Thyroid gland (tissue), 4 donors: ENCODE results near the gene ACOX2. TPM values are rescaled to one million over a fixed set of nuclear protein-coding genes. Genes with fewer than 3 reads are reported as not detected.

Experiments used
- DNase-seq, 2 donors: peaks; one replicate each; pipeline ENCODE4 v3.0.0-alpha.2; 2019
- H3K27ac ChIP-seq, 3 donors: fragments of 200-600 bp; sonication (generic); 1 replicate in 2 of 3; 2 replicates in 1 of 3; pipeline ENCODE4 v1.5.1; 2016 to 2019; ENCODE audit warnings: mild to moderate bottlenecking in 1 of 3, moderate library complexity in 1 of 3
- H3K27me3 ChIP-seq: fragments of 200-600 bp; sonication (generic); one replicate; pipeline ENCODE4 v1.5.1; 2019
- H3K36me3 ChIP-seq, 2 donors: fragments of 200-600 bp; sonication (generic); one replicate each; pipeline ENCODE4 v1.5.1; 2016 to 2019
- H3K4me1 ChIP-seq, 2 donors: fragments of 200-600 bp; sonication (generic); one replicate each; pipeline ENCODE4 v1.5.1; 2017 to 2019
- H3K4me3 ChIP-seq, 3 donors: fragments of 200-600 bp; sonication (generic); replicated peaks in 1 of 3; 1 replicate in 2 of 3; 2 replicates in 1 of 3; pipeline ENCODE4 v1.5.1; 2016; ENCODE audit warnings: mild to moderate bottlenecking in 1 of 3
- H3K9me3 ChIP-seq: fragments of 200-600 bp; sonication (generic); one replicate; pipeline ENCODE4 v1.5.1; 2017
- CTCF ChIP-seq, 6 experiments: fragments of 200-600 bp in 3 of 6; fragments of 450-650 bp in 3 of 6; sonication (generic) in 3 of 6; IDR thresholded peaks; one replicate each; pipeline ENCODE4 v1.5.1; 2016 to 2019; ENCODE audit warnings: antibody characterized with exemption in 6 of 6, mild to moderate bottlenecking in 2 of 6, inconsistent platforms in 1 of 6, moderate library complexity in 1 of 6
- POLR2A ChIP-seq, 2 donors: fragments of 450-650 bp; IDR thresholded peaks; one replicate each; pipeline ENCODE4 v1.6.1; 2017; ENCODE audit warnings: antibody characterized with exemption in 2 of 2, mild to moderate bottlenecking in 2 of 2, moderate library complexity in 1 of 2
- WGBS, 2 donors: methylation state at CpG; one replicate each; pipeline ENCODE4 v1.1.5; 2017; 5-methylcytosine and 5-hydroxymethylcytosine counted together
- intact Hi-C: fragments of 100-400 bp; cut with DNase I; formaldehyde crosslinking; loops from one replicate; pipeline ENCODE4 v1.15.1; 2023
- total RNA-seq, 4 donors: library from RNA; depleted of rRNA; stranded (reverse); fragments of >200 nt; gene quantifications; one replicate each; pipeline ENCODE4 v1.2.3, GENCODE V29; 2016

Gene ACOX2
- total RNA-seq, 4 donors from 2014 or later, result 17.8 to 62.2 (median 37.4) TPM

GRCh38 chr3:58581328-58582091 is 44.5 kb upstream of the ACOX2 start:
- 44 to 51% methylated on average over 11 of the region's 11 CpGs for WGBS, 2 donors
- H3K4me1 ChIP-seq, result peaks cover 48 to 66% of the 10 kb centered on the region in 2 donors
- peak overlapping the region; percentile 58 to 94 (median 86) for H3K27ac ChIP-seq
- no peaks in the 10 kb centered on the region for H3K9me3 ChIP-seq
- no peaks in the 10 kb centered on the region for H3K27me3 ChIP-seq
- no peak overlapping the region for H3K4me3 ChIP-seq
- H3K36me3 ChIP-seq, result no peaks in the 10 kb centered on the region
- TF ChIP-seq CTCF (IDR thresholded peaks at IDR 0.05), result no peak
- TF ChIP-seq POLR2A (IDR thresholded peaks at IDR 0.05), result peak in 1 of 2 donors; percentile 11
- intact Hi-C loops, result no loop called here
- peak; percentile 52 to 69 for DNase-seq

GRCh38 chr3:58580826-58581327 is 43.9 kb upstream of the ACOX2 start:
- Histone ChIP-seq H3K36me3 (no peaks in the 10 kb centered on the region), H3K4me3 (no peak overlapping the region), H3K4me1 (peaks cover 49 to 66% of the 10 kb centered on the region in 2 donors), H3K27ac (peak overlapping the region; percentile 58 to 94 (median 86)), H3K9me3 (no peaks in the 10 kb centered on the region), H3K27me3 (no peaks in the 10 kb centered on the region)
- intact Hi-C loops, result no loop called here
- TF ChIP-seq POLR2A (IDR thresholded peaks at IDR 0.05) (no peak), CTCF (IDR thresholded peaks at IDR 0.05) (no peak)
- DNase-seq, result no peak
- WGBS, 2 donors, result 78 to 83% methylated on average over 4 of the region's 4 CpGs

- WGBS, 2 donors, result 95 to 96% methylated on average over 5 of the region's 5 CpGs
- Histone ChIP-seq H3K27me3 (no peaks in the 10 kb centered on the region), H3K4me1 (peaks cover 53 to 74% of the 10 kb centered on the region in 2 donors), H3K27ac (peak overlapping the region in 1 of 3 donors; percentile 14), H3K4me3 (no peak overlapping the region), H3K9me3 (no peaks in the 10 kb centered on the region), H3K36me3 (no peaks in the 10 kb centered on the region)
- no peak for DNase-seq
- TF ChIP-seq POLR2A (IDR thresholded peaks at IDR 0.05) (no peak), CTCF (IDR thresholded peaks at IDR 0.05) (no peak)
- intact Hi-C loops, result no loop called here
Observed at GRCh38 chr3:58578873-58579272, 41.9 kb upstream of the ACOX2 start.

GRCh38 chr3:58577269-58577821 is 40.4 kb upstream of the ACOX2 start, which contains the start of gene FAM107A:
Gene FAM107A, minus strand, starts transcription at chr3:58577391. Its CDS starts 7,531 bp downstream, at chr3:58569860.
- H3K4me1 ChIP-seq, result peaks cover 64 to 77% of the 10 kb centered on the region in 2 donors
- H3K4me3 ChIP-seq, result peak within 1 kb of the TSS in 1 of 3 donors; percentile 17
- no peaks in the 10 kb centered on the region for H3K9me3 ChIP-seq
- intact Hi-C loops, result no loop called here
- H3K36me3 ChIP-seq, result no peaks in the 10 kb centered on the region
- DNase-seq, result peak; percentile 67 to 79
- no peaks in the 10 kb centered on the region for H3K27me3 ChIP-seq
- WGBS, 2 donors, result 12 to 22% methylated on average over 11 to 12 of the region's 12 CpGs
- TF ChIP-seq CTCF (IDR thresholded peaks at IDR 0.05) (peak in 2 of 6 experiments; percentile 28 to 35), POLR2A (IDR thresholded peaks at IDR 0.05) (peak in 1 of 2 donors; percentile 51)
- peak within 1 kb of the TSS; percentile 61 to 88 (median 86) for H3K27ac ChIP-seq

GRCh38 chr3:58576716-58577115 is 39.7 kb upstream of the ACOX2 start:
- DNase-seq, result no peak
- H3K27me3 ChIP-seq, result no peaks in the 10 kb centered on the region
- intact Hi-C loops, result no loop called here
- no peaks in the 10 kb centered on the region for H3K9me3 ChIP-seq
- H3K36me3 ChIP-seq, result no peaks in the 10 kb centered on the region
- H3K4me1 ChIP-seq, result peaks cover 61 to 74% of the 10 kb centered on the region in 2 donors
- H3K27ac ChIP-seq, result peak overlapping the region; percentile 61 to 88 (median 86)
- 78 to 83% methylated on average over 6 of the region's 6 CpGs for WGBS, 2 donors
- peak overlapping the region in 1 of 3 donors; percentile 17 for H3K4me3 ChIP-seq
- TF ChIP-seq CTCF (IDR thresholded peaks at IDR 0.05) (no peak), POLR2A (IDR thresholded peaks at IDR 0.05) (no peak)
